WI38 (cell line): ENCODE measurements around the gene WDFY4.

Experiments
- H3K4me3 ChIP-seq: 2 replicates; pipeline ENCODE4 v1.5.1; 2011; ENCODE audit warnings: low read depth, mild to moderate bottlenecking, control low read depth, low read length
- CTCF ChIP-seq: IDR thresholded peaks from 2 replicates; pipeline ENCODE4 v1.5.1; 2012; ENCODE audit warnings: low read depth, mild to moderate bottlenecking, control low read depth, low read length

The WDFY4 gene

GRCh38 chr10:48800007-48800675 is 115.5 kb downstream of the WDFY4 start:
- TF ChIP-seq CTCF, result no peak
- H3K4me3 ChIP-seq, result no peak overlapping the region

GRCh38 chr10:48801001-48801421 is 116.3 kb downstream of the WDFY4 start:
- TF ChIP-seq CTCF, result no peak

GRCh38 chr10:48802611-48803071 is 118.0 kb downstream of the WDFY4 start:
- no peak for TF ChIP-seq CTCF
- no peak overlapping the region for H3K4me3 ChIP-seq

More at GRCh38 chr10:48801001-48801421, 116.3 kb downstream of the WDFY4 start:
- no peak overlapping the region for H3K4me3 ChIP-seq

GRCh38 chr10:48803801-48804584 is 119.3 kb downstream of the WDFY4 start:
- no peak for TF ChIP-seq CTCF
- H3K4me3 ChIP-seq, result no peak overlapping the region

GRCh38 chr10:48804740-48805182 is 120.1 kb downstream of the WDFY4 start:
- no peak for TF ChIP-seq CTCF

GRCh38 chr10:48805411-48805810 is 120.7 kb downstream of the WDFY4 start:
- no peak for TF ChIP-seq CTCF
- no peak overlapping the region for H3K4me3 ChIP-seq

More at GRCh38 chr10:48804740-48805182, 120.1 kb downstream of the WDFY4 start:
- no peak overlapping the region for H3K4me3 ChIP-seq

GRCh38 chr10:48805848-48806247 is 121.2 kb downstream of the WDFY4 start:
- no peak overlapping the region for H3K4me3 ChIP-seq
- TF ChIP-seq CTCF, result no peak
